H1 (cell line): ENCODE measurements around the gene ADGRB2. TPM values are rescaled to one million over a fixed set of nuclear protein-coding genes. Genes with fewer than 3 reads are reported as not detected.
A peak's percentile ranks its signal among the peaks of the same experiment; 100 is the strongest.

ENCODE experiments used
- CTCF ChIA-PET: fragments of 300-600 bp; sonication (Branson Sonifier 250); formaldehyde crosslinking; loops from one replicate; lab custom pipeline; 2021; ENCODE audit not compliant: partially characterized antibody; lab: Charles Lee
- POLR2A ChIA-PET: fragments of 300-600 bp; sonication (Branson Sonifier 250); formaldehyde crosslinking; loops from one replicate; lab custom pipeline; 2021; ENCODE audit warnings: inconsistent platforms; ENCODE audit not compliant: partially characterized antibody; lab: Charles Lee
- DNase-seq, 2 experiments: peaks; one replicate each; pipeline versions ENCODE4 v3.0.0 to v3.0.0-alpha.2; 2010 to 2022; ENCODE audit warnings: low spot score in 2 of 2, low read depth in 1 of 2, mixed read lengths in 1 of 2
- FAIRE-seq: peaks from 2 replicates; lab custom pipeline; 2011; peaks lifted over from hg19 to GRCh38; lab: Jason Lieb, UNC
- H2AFZ ChIP-seq: 2 replicates; pipeline ENCODE4 v1.8.1; 2012; ENCODE audit warnings: low read length, inconsistent platforms
- H2AK5ac ChIP-seq: 2 replicates; pipeline ENCODE4 v1.6.1; 2013; ENCODE audit warnings: low read depth, low read length
- H2BK120ac ChIP-seq: replicated peaks from 2 replicates; pipeline ENCODE3; 2013; ENCODE audit warnings: low read depth, low read length, inconsistent platforms
- H2BK12ac ChIP-seq: 2 replicates; pipeline ENCODE4 v1.6.1; 2013; ENCODE audit warnings: low read depth, low read length
- H2BK15ac ChIP-seq: 2 replicates; pipeline ENCODE4 v1.6.1; 2013; ENCODE audit warnings: low read length
- H2BK20ac ChIP-seq: 2 replicates; pipeline ENCODE4 v1.6.1; 2013; ENCODE audit warnings: low read length
- H2BK5ac ChIP-seq: 2 replicates; pipeline ENCODE4 v1.6.1; 2013; ENCODE audit warnings: low read depth, low read length
- H3K14ac ChIP-seq: 2 replicates; pipeline ENCODE4 v1.6.1; 2013; ENCODE audit warnings: inconsistent platforms; ENCODE audit not compliant: insufficient read length
- H3K18ac ChIP-seq: 2 replicates; pipeline ENCODE4 v1.6.1; 2013; ENCODE audit warnings: low read length; ENCODE audit errors: extremely low read depth
- H3K23ac ChIP-seq: 2 replicates; pipeline ENCODE4 v1.6.1; 2013; ENCODE audit warnings: inconsistent platforms; ENCODE audit not compliant: insufficient read length
- H3K23me2 ChIP-seq: 2 replicates; pipeline ENCODE4 v1.6.1; 2013; ENCODE audit warnings: low read depth, low read length
- H3K27ac ChIP-seq: 2 replicates; pipeline ENCODE4 v1.6.1; 2011; ENCODE audit warnings: low read depth, low read length, inconsistent platforms
- H3K27me3 ChIP-seq, 4 experiments: replicated peaks in 1 of 4; 1 replicate in 1 of 4; 2 replicates in 3 of 4; pipeline versions ENCODE4 v1.6.1 to v1.8.1; 2011 to 2013; ENCODE audit warnings: low read length in 3 of 4, mild to moderate bottlenecking in 3 of 4, inconsistent platforms in 2 of 4, mixed read lengths in 2 of 4, moderate library complexity in 1 of 4; ENCODE audit not compliant: control insufficient read depth in 3 of 4, insufficient read depth in 3 of 4; ENCODE audit errors: extremely low read depth in 1 of 4
- H3K36me3 ChIP-seq, 4 experiments: 2 replicates each; pipeline versions ENCODE4 v1.6.1 to v1.8.1; 2011 to 2013; ENCODE audit warnings: mild to moderate bottlenecking in 4 of 4, low read length in 3 of 4, moderate library complexity in 2 of 4, control low read depth in 1 of 4, inconsistent platforms in 1 of 4; ENCODE audit not compliant: insufficient read depth in 4 of 4, control insufficient read depth in 2 of 4
- H3K4ac ChIP-seq: replicated peaks from 2 replicates; pipeline ENCODE3; 2013; ENCODE audit warnings: low read length, low read depth, mixed read lengths, inconsistent platforms; ENCODE audit not compliant: insufficient read length
- H3K4me1 ChIP-seq, 4 experiments: replicated peaks in 1 of 4; 1 replicate in 1 of 4; 2 replicates in 3 of 4; pipeline versions ENCODE4 v1.6.1 to v1.8.1; 2011 to 2013; ENCODE audit warnings: low read length in 3 of 4, inconsistent platforms in 2 of 4, mixed read lengths in 1 of 4; ENCODE audit not compliant: insufficient read depth in 4 of 4, control insufficient read depth in 3 of 4
- H3K4me2 ChIP-seq, 2 experiments: 2 replicates each; pipeline versions ENCODE4 v1.6.1 to v1.8.1; 2011 to 2013; ENCODE audit warnings: low read depth in 2 of 2, low read length in 2 of 2, control low read depth in 1 of 2, inconsistent platforms in 1 of 2, mild to moderate bottlenecking in 1 of 2; ENCODE audit not compliant: insufficient read depth in 1 of 2
- H3K4me3 ChIP-seq, 4 experiments: fragments of 200-600, 300-600 bp in 1 of 4; sonication (generic), shearing (Covaris generic), sonication (Bioruptor Twin) in 1 of 4; 2 replicates each; pipeline versions ENCODE4 v1.5.1 to v1.8.1; 2011 to 2016; ENCODE audit warnings: low read length in 4 of 4, low read depth in 3 of 4, control low read depth in 2 of 4, inconsistent platforms in 2 of 4, mild to moderate bottlenecking in 2 of 4, mixed read lengths in 1 of 4, moderate library complexity in 1 of 4; ENCODE audit not compliant: insufficient read depth in 2 of 4; ENCODE audit errors: extremely low read depth in 1 of 4
- H3K56ac ChIP-seq: replicated peaks from 2 replicates; pipeline ENCODE3; 2013; ENCODE audit warnings: low read depth, mild to moderate bottlenecking, mixed read lengths, low read length, inconsistent platforms; ENCODE audit not compliant: insufficient read length
- H3K79me1 ChIP-seq: 2 replicates; pipeline ENCODE4 v1.6.1; 2013; ENCODE audit warnings: low read depth, low read length, control low read depth
- H3K79me2 ChIP-seq, 2 experiments: 2 replicates each; pipeline versions ENCODE4 v1.6.1 to v1.8.1; 2012 to 2013; ENCODE audit warnings: low read length in 2 of 2, mild to moderate bottlenecking in 2 of 2, inconsistent platforms in 1 of 2; ENCODE audit not compliant: insufficient read depth in 2 of 2, control insufficient read depth in 1 of 2
- H3K9ac ChIP-seq, 4 experiments: replicated peaks in 1 of 4; 1 replicate in 1 of 4; 2 replicates in 3 of 4; pipeline versions ENCODE4 v1.6.1 to v1.8.1; 2011 to 2013; ENCODE audit warnings: low read depth in 3 of 4, low read length in 3 of 4, control low read depth in 2 of 4, mild to moderate bottlenecking in 2 of 4, moderate library complexity in 2 of 4, inconsistent platforms in 1 of 4; ENCODE audit errors: extremely low read depth in 1 of 4
- H3K9me3 ChIP-seq, 2 experiments: 2 replicates each; pipeline versions ENCODE4 v1.6.1 to v1.8.1; 2012 to 2013; ENCODE audit warnings: mild to moderate bottlenecking in 2 of 2, moderate library complexity in 2 of 2, control low read depth in 1 of 2, inconsistent platforms in 1 of 2, low read depth in 1 of 2, low read length in 1 of 2, mixed read lengths in 1 of 2; ENCODE audit not compliant: insufficient read depth in 2 of 2
- H4K20me1 ChIP-seq, 2 experiments: replicated peaks in 1 of 2; 2 replicates each; pipeline versions ENCODE3 to v1.8.1; 2011 to 2013; ENCODE audit warnings: inconsistent platforms in 2 of 2, low read length in 2 of 2, mild to moderate bottlenecking in 1 of 2; ENCODE audit not compliant: insufficient read depth in 2 of 2, control insufficient read depth in 1 of 2
- H4K5ac ChIP-seq: 2 replicates; pipeline ENCODE4 v1.6.1; 2013; ENCODE audit warnings: low read length, low read depth, mixed read lengths, inconsistent platforms; ENCODE audit not compliant: insufficient read length
- H4K8ac ChIP-seq: 2 replicates; pipeline ENCODE4 v1.8.0; 2013; ENCODE audit warnings: mild to moderate bottlenecking, moderate library complexity, low read length, inconsistent platforms; ENCODE audit not compliant: insufficient read depth; ENCODE audit errors: extremely low read depth
- H4K91ac ChIP-seq: replicated peaks from 2 replicates; pipeline ENCODE3; 2013; ENCODE audit warnings: low read length, mixed read lengths, inconsistent platforms; ENCODE audit not compliant: insufficient read length
- NANOG ChIP-seq: IDR thresholded peaks from 2 replicates; pipeline ENCODE4 v1.6.1; 2011; ENCODE audit warnings: low read length, low read depth, mild to moderate bottlenecking, inconsistent platforms; ENCODE audit not compliant: insufficient read depth, poor library complexity, severe bottlenecking
- RXRA ChIP-seq: IDR thresholded peaks from 2 replicates; pipeline ENCODE4 v1.6.1; 2011; ENCODE audit warnings: low read depth, mild to moderate bottlenecking, low read length, moderate library complexity; ENCODE audit not compliant: insufficient read depth
- WGBS, 2 experiments: shearing (Covaris generic) in 1 of 2; methylation state at CpG; one replicate each; pipeline versions ENCODE4 v1.1.6 to v1.1.7; 2013 to 2015; ENCODE audit warnings: low lambda C conversion rate in 2 of 2, mixed read lengths in 2 of 2, inconsistent platforms in 1 of 2, low coverage in 1 of 2, missing lambda C conversion rate in 1 of 2; ENCODE audit not compliant: insufficient replicate concordance in 2 of 2, insufficient coverage in 1 of 2, insufficient read length in 1 of 2; ENCODE audit errors: extremely low coverage in 1 of 2, missing lambda C conversion rate in 1 of 2; 5-methylcytosine and 5-hydroxymethylcytosine counted together
- polyA plus RNA-seq, 7 experiments: library from polyadenylated mRNA; depleted of rRNA in 3 of 7; stranded (reverse) in 5 of 7; unstranded in 2 of 7; fragments of >200 nt in 5 of 7; fragments of 200-250 nt in 2 of 7; gene quantifications; 1 replicate in 5 of 7; 2 replicates in 1 of 7; 4 replicates in 1 of 7; pipeline versions ENCODE4 v1.2.1 to v1.2.3, GENCODE V29; 2011 to 2013; ENCODE audit warnings: missing spikeins in 2 of 7, mixed read lengths in 2 of 7
- total RNA-seq: library from RNA; stranded (reverse); fragmentation: NEBNext Ultra II Directional; extraction: Animal tissue kit (Norgen Biotek cat#: 25700); gene quantifications from 2 replicates; pipeline ENCODE4 v1.2.1, GENCODE V29; 2021

ADGRB2 gene
- total and polyA plus RNA-seq, 2 of the 8 experiments (the other 6 are each of a cell fraction or from before 2014, with no cell fraction given) = 15.6 to 26.2 TPM

DNA sequence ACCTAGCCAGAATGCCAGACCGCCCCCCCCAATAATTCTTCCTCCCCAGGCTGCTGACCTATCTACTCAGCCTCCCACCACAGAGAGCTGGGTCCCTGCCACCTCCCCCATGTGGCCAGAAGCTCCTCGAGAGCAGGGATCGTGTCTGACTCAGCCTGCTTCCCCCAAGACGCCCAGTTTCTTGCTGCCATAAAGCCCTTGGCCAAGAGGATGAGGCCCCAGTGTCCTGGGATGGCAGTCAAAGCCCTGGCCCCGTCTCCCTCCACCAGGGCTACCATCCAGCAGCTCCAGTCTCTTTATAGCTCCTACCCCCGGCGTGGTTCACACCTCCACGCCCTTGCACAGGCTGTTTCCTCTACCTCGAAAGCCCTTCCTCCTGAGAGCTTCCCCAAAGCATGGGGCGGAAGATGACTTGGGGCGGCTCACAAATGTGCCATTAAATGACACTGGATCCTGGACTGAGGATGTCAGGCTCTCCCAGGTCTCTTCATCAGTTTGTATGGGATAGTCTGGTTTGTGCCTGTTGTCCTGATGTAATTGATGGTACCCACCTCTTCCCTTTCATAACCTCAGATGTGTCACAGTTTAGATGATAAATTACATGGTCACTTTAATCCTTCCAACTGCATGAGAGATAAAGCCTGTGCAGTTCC, 13.2 kb downstream of the ADGRB2 start:
- Histone ChIP-seq H2AFZ (no peak overlapping the region), H3K9me3 (no peaks in the 10 kb centered on the region), H2BK5ac (no peak overlapping the region), H4K20me1 (no peaks in the 10 kb centered on the region), H3K4ac (no peak overlapping the region), H2BK120ac (no peak overlapping the region), H3K79me1 (no peaks in the 10 kb centered on the region), H3K23me2 (no peaks in the 10 kb centered on the region), H3K4me3 (no peak overlapping the region), H3K4me1 (peaks cover 5 to 24% (median 15%) of the 10 kb centered on the region in 4 experiments), H4K5ac (no peak overlapping the region), H3K18ac (0 out of 2 replicates have a peak overlapping the region, but pooled peaks have one; percentile 6), H2BK12ac (no peak overlapping the region), H2AK5ac (no peak overlapping the region), H3K79me2 (no peaks in the 10 kb centered on the region), H3K56ac (no peak overlapping the region), H4K8ac (no peak overlapping the region), H2BK15ac (no peak overlapping the region), H3K14ac (no peak overlapping the region), H3K9ac (no peak overlapping the region), H3K36me3 (no peaks in the 10 kb centered on the region), H4K91ac (no peak overlapping the region), H3K23ac (no peak overlapping the region), H3K4me2 (no peak overlapping the region), H2BK20ac (no peak overlapping the region), H3K27ac (no peak overlapping the region), H3K27me3 (no peaks in the 10 kb centered on the region)
- ChIA-PET CTCF (interaction anchor here (0.6 to 3.9 kb wide), 12 partner anchors 9 to 599 kb away, joined by 3 to 26 read pairs (median 5); no protein-coding TSS in a partner anchor), POLR2A (interaction anchor here (1.0 to 2.7 kb wide), 3 partner anchors 26 to 38 kb away, joined by 3 to 7 read pairs (median 3); no protein-coding TSS in a partner anchor)
- TF ChIP-seq NANOG (no peak), RXRA (no peak)
- no peak for FAIRE-seq
- DNase-seq = no peak
- 82% methylated on average over 11 of the region's 11 CpGs; no CpG with 5 or more reads in 1 of the 2 experiments for WGBS, 2 experiments
